ENCODE results near the gene TCF19.
"Not testable (repeated sequence)": the region's sequence is repeated elsewhere in the genome, so short reads cannot be mapped to it uniquely, and the experiment has no call there.

- TF ChIP-seq, protein P1, sequence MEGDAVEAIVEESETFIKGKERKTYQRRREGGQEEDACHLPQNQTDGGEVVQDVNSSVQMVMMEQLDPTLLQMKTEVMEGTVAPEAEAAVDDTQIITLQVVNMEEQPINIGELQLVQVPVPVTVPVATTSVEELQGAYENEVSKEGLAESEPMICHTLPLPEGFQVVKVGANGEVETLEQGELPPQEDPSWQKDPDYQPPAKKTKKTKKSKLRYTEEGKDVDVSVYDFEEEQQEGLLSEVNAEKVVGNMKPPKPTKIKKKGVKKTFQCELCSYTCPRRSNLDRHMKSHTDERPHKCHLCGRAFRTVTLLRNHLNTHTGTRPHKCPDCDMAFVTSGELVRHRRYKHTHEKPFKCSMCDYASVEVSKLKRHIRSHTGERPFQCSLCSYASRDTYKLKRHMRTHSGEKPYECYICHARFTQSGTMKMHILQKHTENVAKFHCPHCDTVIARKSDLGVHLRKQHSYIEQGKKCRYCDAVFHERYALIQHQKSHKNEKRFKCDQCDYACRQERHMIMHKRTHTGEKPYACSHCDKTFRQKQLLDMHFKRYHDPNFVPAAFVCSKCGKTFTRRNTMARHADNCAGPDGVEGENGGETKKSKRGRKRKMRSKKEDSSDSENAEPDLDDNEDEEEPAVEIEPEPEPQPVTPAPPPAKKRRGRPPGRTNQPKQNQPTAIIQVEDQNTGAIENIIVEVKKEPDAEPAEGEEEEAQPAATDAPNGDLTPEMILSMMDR (conservative IDR thresholded peaks at IDR 0.05) = not testable (repeated sequence)
- TF ChIP-seq EZH2 (IDR thresholded peaks at IDR 0.05; ENCODE audit: low read depth) = not testable (repeated sequence)
Observed at GRCh38 chr6:31183859-31184258, 25.5 kb downstream of the TCF19 start.

All from PC-9 (cell line).